Fibroblast of pulmonary artery (primary cell): ENCODE data around the gene CELF4.

Experiments used
- DNase-seq: peaks from one replicate; pipeline ENCODE4 v3.0.0-alpha.2; 2010; ENCODE audit warnings: low read depth
- H3K4me3 ChIP-seq: replicated peaks from 2 replicates; pipeline ENCODE4 v1.5.1; 2011; ENCODE audit warnings: low read depth, mild to moderate bottlenecking, control low read depth, low read length, moderate library complexity
- CTCF ChIP-seq: IDR thresholded peaks from 2 replicates; pipeline ENCODE4 v1.5.1; 2011; ENCODE audit warnings: mild to moderate bottlenecking, control low read depth, low read length, inconsistent platforms; ENCODE audit errors: missing control alignments

The CELF4 gene

GRCh38 chr18:37604032-37604431 is 38.4 kb upstream of the CELF4 start:
- no peak for TF ChIP-seq CTCF
- no peak overlapping the region for H3K4me3 ChIP-seq
- peak; percentile 33 for DNase-seq

- no peak overlapping the region for H3K4me3 ChIP-seq
- TF ChIP-seq CTCF: no peak
- no peak for DNase-seq
These were observed 33.6 kb upstream of the CELF4 start for GRCh38 chr18:37598966-37599896.

- no peak overlapping the region for H3K4me3 ChIP-seq
- TF ChIP-seq CTCF: no peak
- DNase-seq: no peak
These were observed 32.8 kb upstream of the CELF4 start for GRCh38 chr18:37598396-37598795.

GRCh38 chr18:37590346-37590745 is 24.7 kb upstream of the CELF4 start:
- no peak overlapping the region for H3K4me3 ChIP-seq
- DNase-seq: no peak
- no peak for TF ChIP-seq CTCF

GRCh38 chr18:37588289-37588688 is 22.7 kb upstream of the CELF4 start:
- H3K4me3 ChIP-seq: no peak overlapping the region
- DNase-seq: no peak
- TF ChIP-seq CTCF: no peak

GRCh38 chr18:37586656-37587225 is 21.1 kb upstream of the CELF4 start:
- H3K4me3 ChIP-seq: no peak overlapping the region
- DNase-seq: no peak
- no peak for TF ChIP-seq CTCF
